ENCODE data around the gene MSRB3. TPM values are rescaled to one million over a fixed set of nuclear protein-coding genes. Genes with fewer than 3 reads are reported as not detected.

MSRB3 gene
- total RNA-seq, 4 donors from 2014 or later = 2.8 to 14.9 (median 9.3) TPM

GRCh38 chr12:65392491-65392890 is 114.0 kb downstream of the MSRB3 start:
- Histone ChIP-seq H3K27ac (no peak overlapping the region), H3K9me3 (peaks cover 0 to 4% (median 0%) of the 10 kb centered on the region in 4 donors), H3K4me3 (no peak overlapping the region), H3K27me3 (no peaks in the 10 kb centered on the region), H3K36me3 (no peaks in the 10 kb centered on the region), H3K4me1 (no peaks in the 10 kb centered on the region)
- no peak for TF ChIP-seq POLR2A (IDR thresholded peaks at IDR 0.05)
- no peak for TF ChIP-seq CTCF (IDR thresholded peaks at IDR 0.05)
- DNase-seq = no peak

GRCh38 chr12:65403188-65403587 is 124.7 kb downstream of the MSRB3 start:
- no peaks in the 10 kb centered on the region for H3K4me1 ChIP-seq
- no peaks in the 10 kb centered on the region for H3K9me3 ChIP-seq
- no peak for DNase-seq
- H3K27ac ChIP-seq = no peak overlapping the region
- TF ChIP-seq CTCF (IDR thresholded peaks at IDR 0.05) = no peak
- no peak for TF ChIP-seq POLR2A (IDR thresholded peaks at IDR 0.05)
- H3K4me3 ChIP-seq = no peak overlapping the region
- no peaks in the 10 kb centered on the region for H3K36me3 ChIP-seq
- no peaks in the 10 kb centered on the region for H3K27me3 ChIP-seq

DNA sequence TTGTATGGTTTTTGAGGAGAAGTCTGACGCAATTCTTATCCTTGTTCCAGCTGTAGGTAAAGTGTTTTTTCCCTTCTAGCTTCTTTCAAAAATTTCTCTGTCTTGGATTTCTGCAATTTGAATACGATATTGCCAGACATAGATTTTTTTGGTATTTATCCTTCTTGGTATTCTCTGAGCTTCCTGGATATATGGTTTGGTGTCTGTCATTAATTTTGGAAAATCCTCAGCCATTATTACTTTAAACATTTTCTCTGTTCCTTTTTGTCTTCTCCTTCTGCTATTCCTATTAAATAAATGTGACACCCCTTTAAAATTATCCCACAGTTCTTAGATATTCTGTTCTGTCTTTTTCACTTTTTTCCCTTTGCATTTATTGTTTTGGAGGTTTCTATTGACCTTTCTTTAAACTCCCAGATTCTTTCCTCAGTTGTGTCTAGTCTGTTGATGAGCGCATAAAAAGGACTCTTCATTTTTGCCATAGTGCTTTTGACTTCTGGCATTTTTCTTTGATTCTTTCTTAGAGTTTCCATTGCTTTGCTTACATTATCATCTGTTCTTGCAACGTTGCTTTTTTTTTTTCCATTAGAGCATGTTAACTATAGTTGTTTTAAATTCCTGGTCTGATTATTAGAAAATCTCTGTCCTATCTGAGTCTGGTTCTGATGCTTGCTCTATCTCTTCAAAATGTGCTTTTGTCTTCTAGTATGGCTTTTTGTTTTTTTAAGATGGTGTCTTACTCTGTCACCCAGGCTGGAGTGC is 129.1 kb downstream of the MSRB3 start:
- H3K27ac ChIP-seq = no peak overlapping the region
- TF ChIP-seq POLR2A (IDR thresholded peaks at IDR 0.05) (no peak), CTCF (IDR thresholded peaks at IDR 0.05) (no peak)
- H3K9me3 ChIP-seq = no peaks in the 10 kb centered on the region
- H3K4me1 ChIP-seq = peaks cover 0 to 4% (median 0%) of the 10 kb centered on the region in 4 donors
- no peak for DNase-seq
- no peaks in the 10 kb centered on the region for H3K36me3 ChIP-seq
- no peak overlapping the region for H3K4me3 ChIP-seq
- no peaks in the 10 kb centered on the region for H3K27me3 ChIP-seq

- H3K4me1 ChIP-seq = peaks cover 0 to 4% (median 0%) of the 10 kb centered on the region in 4 donors
- DNase-seq = no peak
- no peak overlapping the region for H3K27ac ChIP-seq
- H3K36me3 ChIP-seq = no peaks in the 10 kb centered on the region
- H3K27me3 ChIP-seq = no peaks in the 10 kb centered on the region
- H3K4me3 ChIP-seq = no peak overlapping the region
- TF ChIP-seq CTCF (IDR thresholded peaks at IDR 0.05) (no peak), POLR2A (IDR thresholded peaks at IDR 0.05) (no peak)
- H3K9me3 ChIP-seq = no peaks in the 10 kb centered on the region
These were observed 130.0 kb downstream of the MSRB3 start for GRCh38 chr12:65408441-65408840.

DNA sequence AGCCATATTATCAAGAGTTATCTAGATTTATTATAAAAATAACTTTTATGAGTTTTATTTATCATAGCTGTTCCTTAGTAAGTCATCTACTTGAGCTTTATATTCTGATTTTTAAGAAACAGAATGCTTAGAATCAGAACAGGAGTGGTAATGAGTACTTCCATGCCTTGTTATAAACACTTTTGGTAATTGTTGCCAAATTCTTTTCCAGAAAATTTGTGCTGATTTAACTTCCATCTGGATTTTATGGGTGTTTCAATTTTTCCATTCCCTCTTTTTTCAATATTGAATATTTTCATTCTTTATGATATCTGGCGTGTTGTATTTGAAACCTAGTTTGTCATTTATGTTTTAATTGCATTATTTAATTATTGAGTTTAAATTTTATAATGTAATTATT is 131.2 kb downstream of the MSRB3 start:
- Histone ChIP-seq H3K27me3 (no peaks in the 10 kb centered on the region), H3K9me3 (no peaks in the 10 kb centered on the region), H3K4me1 (peaks cover 0 to 4% (median 0%) of the 10 kb centered on the region in 4 donors), H3K27ac (no peak overlapping the region), H3K4me3 (no peak overlapping the region), H3K36me3 (no peaks in the 10 kb centered on the region)
- DNase-seq = no peak
- TF ChIP-seq CTCF (IDR thresholded peaks at IDR 0.05) (no peak), POLR2A (IDR thresholded peaks at IDR 0.05) (no peak)

Data from Peyer's patch (tissue), 4 donors.